ENCODE data around the gene GASK1A.

Gene GASK1A

GRCh38 chr3:43028678-43029490 is 49.8 kb downstream of the GASK1A start:
- H3K27ac Mint-ChIP-seq: no peak overlapping the region
- DNase-seq (ENCODE audit: low spot score in 2 of 2) (no peak), ATAC-seq (no peak)
- H3K9me3 Mint-ChIP-seq: no peaks in the 10 kb centered on the region
- H3K36me3 Mint-ChIP-seq: no peaks in the 10 kb centered on the region
- H3K4me3 Mint-ChIP-seq: no peak overlapping the region
- H3K4me1 Mint-ChIP-seq: peaks cover 15% of the 10 kb centered on the region

GRCh38 chr3:43030162-43030935 is 51.2 kb downstream of the GASK1A start:
- no peak overlapping the region for H3K4me3 Mint-ChIP-seq
- no peak for ATAC-seq
- no peaks in the 10 kb centered on the region for H3K36me3 Mint-ChIP-seq
- no peak overlapping the region for H3K27ac Mint-ChIP-seq
- H3K4me1 Mint-ChIP-seq: peaks cover 7% of the 10 kb centered on the region
- no peak for DNase-seq (ENCODE audit: low spot score in 2 of 2)
- no peaks in the 10 kb centered on the region for H3K9me3 Mint-ChIP-seq

- ATAC-seq (no peak), DNase-seq (ENCODE audit: low spot score in 2 of 2) (no peak)
- H3K36me3 Mint-ChIP-seq: no peaks in the 10 kb centered on the region
- no peaks in the 10 kb centered on the region for H3K9me3 Mint-ChIP-seq
- H3K4me1 Mint-ChIP-seq: peaks cover 14% of the 10 kb centered on the region
- H3K4me3 Mint-ChIP-seq: no peak overlapping the region
- H3K27ac Mint-ChIP-seq: no peak overlapping the region
Measured at GRCh38 chr3:43031485-43031884, 52.4 kb downstream of the GASK1A start.

DNA sequence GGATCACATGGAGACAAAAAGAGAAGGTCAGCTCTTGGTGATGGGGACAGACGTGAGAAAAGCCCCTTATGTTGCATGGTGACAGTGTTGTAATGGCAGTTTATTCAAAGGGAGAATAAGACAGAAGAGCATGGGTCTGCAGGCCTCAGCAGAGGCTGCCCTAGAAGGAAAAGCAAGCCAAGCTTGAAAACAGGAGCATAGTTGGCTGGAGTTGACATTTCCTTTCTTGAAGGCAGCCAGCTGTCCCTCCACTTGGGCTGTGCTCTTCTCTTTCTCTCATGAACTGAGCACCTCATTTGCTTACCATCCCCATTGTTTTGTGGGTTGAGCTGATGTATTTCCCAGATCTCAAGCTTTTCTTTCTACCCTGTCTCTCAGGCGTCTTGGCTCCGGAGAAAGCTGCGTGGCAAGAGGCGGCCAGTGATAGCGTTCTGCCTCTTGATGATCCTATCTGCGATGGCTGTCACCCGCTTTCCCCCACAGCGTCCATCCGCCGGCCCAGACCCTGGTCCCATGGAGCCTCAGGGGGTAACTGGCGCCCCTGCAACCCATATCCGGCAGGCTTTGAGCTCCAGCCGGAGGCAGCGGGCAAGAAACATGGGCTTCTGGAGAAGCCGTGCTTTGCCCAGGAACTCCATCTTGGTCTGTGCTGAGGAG is 52.9 kb downstream of the GASK1A start:
- no peak for ATAC-seq
- Mint-ChIP-seq H3K27ac (no peak overlapping the region), H3K4me3 (no peak overlapping the region)

DNA sequence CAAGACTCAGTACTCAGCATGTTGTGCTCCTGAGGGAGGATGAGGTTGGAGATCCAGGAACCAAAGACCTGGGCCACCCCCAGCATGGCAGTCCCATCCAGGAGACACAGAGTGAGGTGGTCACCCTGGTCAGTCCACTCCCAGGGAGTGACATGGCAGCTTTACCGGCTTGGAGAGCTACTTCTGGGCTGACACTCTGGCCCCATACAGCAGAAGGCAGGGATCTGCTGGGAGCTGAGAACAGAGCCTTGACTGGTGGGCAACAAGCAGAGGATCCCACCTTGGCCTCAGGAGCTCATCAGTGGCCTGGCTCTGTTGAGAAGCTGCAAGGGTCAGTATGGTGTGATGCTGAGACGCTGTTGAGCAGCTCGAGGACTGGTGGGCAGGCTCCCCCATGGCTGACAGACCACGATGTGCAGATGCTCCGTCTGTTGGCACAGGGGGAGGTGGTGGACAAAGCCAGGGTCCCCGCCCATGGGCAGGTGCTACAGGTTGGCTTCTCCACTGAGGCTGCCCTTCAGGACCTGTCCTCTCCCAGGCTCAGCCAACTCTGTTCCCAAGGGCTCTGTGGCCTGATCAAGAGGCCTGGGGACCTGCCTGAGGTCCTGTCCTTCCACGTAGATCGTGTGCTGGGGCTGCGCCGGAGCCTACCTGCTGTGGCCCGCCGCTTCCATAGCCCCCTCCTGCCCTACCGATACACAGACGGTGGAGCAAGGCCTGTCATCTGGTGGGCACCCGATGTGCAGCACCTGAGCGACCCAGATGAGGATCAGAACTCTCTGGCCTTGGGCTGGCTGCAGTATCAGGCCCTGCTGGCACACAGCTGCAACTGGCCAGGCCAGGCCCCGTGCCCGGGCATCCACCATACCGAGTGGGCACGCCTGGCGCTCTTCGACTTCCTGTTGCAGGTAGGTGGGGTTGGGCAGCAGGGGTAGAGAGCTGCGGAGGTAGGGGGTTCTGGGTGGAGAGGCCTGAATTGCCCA is 53.8 kb downstream of the GASK1A start:
- Mint-ChIP-seq H3K36me3 (no peaks in the 10 kb centered on the region), H3K4me3 (no peak overlapping the region), H3K27ac (no peak overlapping the region), H3K9me3 (no peaks in the 10 kb centered on the region), H3K4me1 (peaks cover 25% of the 10 kb centered on the region)
- DNase-seq (ENCODE audit: low spot score in 2 of 2) (no peak), ATAC-seq (no peak)

More for the DNA sequence above, 52.9 kb downstream of the GASK1A start:
- Mint-ChIP-seq H3K36me3 (no peaks in the 10 kb centered on the region), H3K4me1 (peaks cover 20% of the 10 kb centered on the region), H3K9me3 (no peaks in the 10 kb centered on the region)
- DNase-seq (ENCODE audit: low spot score in 2 of 2): no peak

GRCh38 chr3:43034200-43034599 is 55.1 kb downstream of the GASK1A start:
- Mint-ChIP-seq H3K27ac (no peak overlapping the region), H3K9me3 (no peaks in the 10 kb centered on the region), H3K4me1 (peaks cover 34% of the 10 kb centered on the region), H3K36me3 (no peaks in the 10 kb centered on the region), H3K4me3 (no peak overlapping the region)
- no peak for ATAC-seq
- no peak for DNase-seq (ENCODE audit: low spot score in 2 of 2)

DNA sequence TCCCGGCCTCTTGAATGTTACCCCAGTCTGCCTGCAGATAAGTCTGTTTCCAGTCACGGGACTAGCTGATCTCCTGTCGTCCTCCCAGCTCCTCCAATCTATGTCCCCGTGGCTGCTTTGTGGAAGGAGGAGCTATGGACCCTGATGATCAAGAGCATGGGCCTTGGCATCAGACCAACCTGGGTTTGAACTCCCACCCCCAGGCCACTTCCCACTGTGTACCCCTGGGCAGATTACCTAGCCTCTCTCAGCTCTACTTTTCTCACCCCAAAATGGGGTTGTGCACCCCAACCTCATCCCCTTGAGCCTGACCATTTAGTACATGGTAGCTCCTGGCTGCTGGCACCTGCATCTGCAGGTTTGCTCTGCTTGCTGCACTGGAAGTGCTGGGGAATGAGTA is 55.8 kb downstream of the GASK1A start:
- Mint-ChIP-seq H3K4me3 (no peak overlapping the region), H3K4me1 (peaks cover 34% of the 10 kb centered on the region), H3K9me3 (no peaks in the 10 kb centered on the region), H3K27ac (no peak overlapping the region), H3K36me3 (no peaks in the 10 kb centered on the region)
- DNase-seq (ENCODE audit: low spot score in 2 of 2) (no peak), ATAC-seq (no peak)

DNA sequence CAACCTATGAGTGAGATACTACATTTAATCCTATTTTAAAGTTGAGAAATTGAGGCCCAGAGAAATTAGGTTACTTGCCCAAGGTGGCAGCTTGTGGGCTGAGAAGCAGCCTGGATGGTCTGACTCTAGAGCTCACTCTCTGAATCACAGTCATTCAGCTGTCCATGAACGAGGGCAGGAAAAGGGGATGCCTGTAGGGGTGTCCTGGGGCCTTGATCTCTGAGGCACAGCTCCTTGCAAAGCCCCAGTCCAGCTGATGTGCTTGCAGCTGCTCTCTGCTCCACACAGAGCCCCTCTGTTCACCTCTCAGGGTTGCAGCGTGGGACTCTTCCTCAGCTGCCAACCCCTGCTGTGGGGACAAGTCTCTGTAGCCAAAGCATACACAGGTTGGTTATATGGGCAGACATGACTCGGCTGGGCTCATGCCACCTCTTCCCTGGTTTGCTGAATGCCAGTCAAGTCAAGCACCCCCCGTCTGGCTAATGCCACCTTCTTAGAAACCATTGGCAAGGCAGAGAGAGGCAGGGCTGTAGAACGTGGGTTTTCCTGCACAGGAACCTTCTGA is 56.8 kb downstream of the GASK1A start:
- Mint-ChIP-seq H3K27ac (no peak overlapping the region), H3K4me3 (no peak overlapping the region), H3K36me3 (no peaks in the 10 kb centered on the region), H3K9me3 (no peaks in the 10 kb centered on the region), H3K4me1 (peaks cover 34% of the 10 kb centered on the region)
- DNase-seq (ENCODE audit: low spot score in 2 of 2): no peak
- ATAC-seq: no peak

- DNase-seq (ENCODE audit: low spot score in 2 of 2): no peak
- peak; percentile 89 for ATAC-seq
- H3K36me3 Mint-ChIP-seq: no peaks in the 10 kb centered on the region
Measured at GRCh38 chr3:43036621-43037423, 57.7 kb downstream of the GASK1A start.

GRCh38 chr3:43038010-43038409 is 58.9 kb downstream of the GASK1A start:
- H3K4me3 Mint-ChIP-seq: no peak overlapping the region
- no peaks in the 10 kb centered on the region for H3K36me3 Mint-ChIP-seq
- DNase-seq (ENCODE audit: low spot score in 2 of 2): no peak
- H3K4me1 Mint-ChIP-seq: peaks cover 34% of the 10 kb centered on the region
- ATAC-seq: peak; percentile 74
- no peaks in the 10 kb centered on the region for H3K9me3 Mint-ChIP-seq
- H3K27ac Mint-ChIP-seq: no peak overlapping the region

More at GRCh38 chr3:43036621-43037423, 57.7 kb downstream of the GASK1A start:
- no peak overlapping the region for H3K4me3 Mint-ChIP-seq
- H3K4me1 Mint-ChIP-seq: peaks cover 34% of the 10 kb centered on the region
- H3K9me3 Mint-ChIP-seq: no peaks in the 10 kb centered on the region
- no peak overlapping the region for H3K27ac Mint-ChIP-seq

DNA sequence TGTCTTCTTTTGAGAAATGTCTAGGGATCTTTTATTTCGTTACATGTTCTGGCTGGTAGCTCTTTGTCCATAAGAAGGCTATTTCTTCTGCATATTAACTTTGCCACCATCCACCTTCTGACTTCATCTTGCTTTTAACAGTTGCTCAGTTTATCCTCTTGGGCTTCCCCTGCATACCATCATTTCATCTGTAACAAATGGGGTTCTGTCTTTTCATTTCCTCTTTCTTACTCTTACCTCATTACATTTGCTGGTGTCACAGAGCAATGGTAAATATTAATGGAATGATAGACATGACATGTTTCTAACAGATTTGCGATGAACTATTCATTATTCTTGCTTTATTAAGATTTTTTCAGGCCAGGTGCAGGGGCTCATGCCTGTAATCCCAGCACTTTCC is 62.4 kb downstream of the GASK1A start:
- peaks cover 19% of the 10 kb centered on the region for H3K4me1 Mint-ChIP-seq

GRCh38 chr3:43043071-43043766 is 64.1 kb downstream of the GASK1A start:
- ATAC-seq: no peak
- Mint-ChIP-seq H3K27ac (no peak overlapping the region), H3K9me3 (peaks cover 16% of the 10 kb centered on the region), H3K36me3 (no peaks in the 10 kb centered on the region), H3K4me1 (peaks cover 6% of the 10 kb centered on the region), H3K4me3 (no peak overlapping the region)
- DNase-seq (ENCODE audit: low spot score in 2 of 2): peak in 1 of 2 donors; percentile 23

More for the DNA sequence above, 62.4 kb downstream of the GASK1A start:
- H3K4me3 Mint-ChIP-seq: no peak overlapping the region
- H3K36me3 Mint-ChIP-seq: no peaks in the 10 kb centered on the region
- H3K27ac Mint-ChIP-seq: no peak overlapping the region
- ATAC-seq (no peak), DNase-seq (ENCODE audit: low spot score in 2 of 2) (no peak)
- peaks cover 9% of the 10 kb centered on the region for H3K9me3 Mint-ChIP-seq

GRCh38 chr3:43043793-43044192 is 64.7 kb downstream of the GASK1A start:
- peaks cover 16% of the 10 kb centered on the region for H3K9me3 Mint-ChIP-seq
- no peaks in the 10 kb centered on the region for H3K4me1 Mint-ChIP-seq
- no peak overlapping the region for H3K4me3 Mint-ChIP-seq
- no peak overlapping the region for H3K27ac Mint-ChIP-seq
- no peak for ATAC-seq
- no peak for DNase-seq (ENCODE audit: low spot score in 2 of 2)
- H3K36me3 Mint-ChIP-seq: no peaks in the 10 kb centered on the region

Data from stimulated activated effector memory CD8-positive, alpha-beta T cell treated with anti-CD3 and anti-CD28 coated beads, Interleukin-12 subunit alpha, Interleukin-12 subunit beta, amount 100 ng/mL, for 72 hours (primary cell).